SK-N-SH treated with all-trans-retinoic acid at 6 μM for 48 hours (cell line): ENCODE data around the gene BEST4.

ENCODE experiments used
- ATAC-seq: fragments of 200-7000 bp; cut with Tn5 transposase; 3 replicates; pipeline ENCODE4 v1.9.1; 2020; ENCODE audit warnings: mild to moderate bottlenecking, moderate library complexity
- ARNTL ChIP-seq: fragments of 450-650 bp; formaldehyde crosslinking; IDR thresholded peaks from 2 replicates; pipeline ENCODE4 v1.5.0; 2020; ENCODE audit warnings: low read depth, mild to moderate bottlenecking, moderate library complexity, borderline replicate concordance
- GLIS3 ChIP-seq: fragments of 250-450 bp; sonication (Bioruptor Pico); IDR thresholded peaks from 2 replicates; pipeline ENCODE4 v1.5.0; 2020; ENCODE audit warnings: mild to moderate bottlenecking, moderate library complexity
- ISL1 ChIP-seq: fragments of 250-450 bp; sonication (Bioruptor Pico); IDR thresholded peaks from 2 replicates; pipeline ENCODE4 v2.1.2; 2022; ENCODE audit warnings: mild to moderate bottlenecking, moderate library complexity
- PPARA ChIP-seq: fragments of 250-450 bp; sonication (Bioruptor Pico); IDR thresholded peaks from 2 replicates; pipeline ENCODE4 v1.5.0; 2020; ENCODE audit warnings: mild to moderate bottlenecking, borderline replicate concordance
- RARB ChIP-seq: fragments of 250-450 bp; sonication (Bioruptor Pico); IDR thresholded peaks from 2 replicates; pipeline ENCODE4 v1.8.0; 2021; ENCODE audit warnings: mild to moderate bottlenecking, moderate library complexity
- SNAI2 ChIP-seq: fragments of 250-450 bp; sonication (Bioruptor Pico); IDR thresholded peaks from 2 replicates; pipeline ENCODE4 v1.5.0; 2020; ENCODE audit warnings: mild to moderate bottlenecking, moderate library complexity
- TCF4 ChIP-seq: fragments of 250-450 bp; sonication (Bioruptor Pico); IDR thresholded peaks from 2 replicates; pipeline ENCODE4 v1.8.0; 2021; ENCODE audit warnings: mild to moderate bottlenecking, moderate library complexity, borderline replicate concordance
- ZC3H10 ChIP-seq: fragments of 250-450 bp; sonication (Bioruptor Pico); IDR thresholded peaks from 2 replicates; pipeline ENCODE4 v1.5.1; 2021; ENCODE audit warnings: mild to moderate bottlenecking, moderate library complexity
- ZFP3 ChIP-seq: fragments of 250-450 bp; sonication (Bioruptor Pico); IDR thresholded peaks from 2 replicates; pipeline ENCODE4 v1.5.0; 2020; ENCODE audit warnings: mild to moderate bottlenecking, moderate library complexity
- ZFP30 ChIP-seq: fragments of 450-650 bp; formaldehyde crosslinking; IDR thresholded peaks from 2 replicates; pipeline ENCODE4 v1.5.0; 2022; ENCODE audit warnings: mild to moderate bottlenecking, moderate library complexity
- ZNF8 ChIP-seq: fragments of 450-650 bp; formaldehyde crosslinking; IDR thresholded peaks from 2 replicates; pipeline ENCODE4 v1.5.0; 2020; ENCODE audit warnings: mild to moderate bottlenecking, moderate library complexity
- TF ChIP-seq, protein P1 (sequence below): fragments of 250-450 bp; sonication (Bioruptor Pico); IDR thresholded peaks from 2 replicates; pipeline ENCODE4 v1.5.1; 2020; ENCODE audit warnings: low read depth, mild to moderate bottlenecking, moderate library complexity
- TF ChIP-seq, protein P2 (sequence below): fragments of 250-450 bp; sonication (Bioruptor Pico); IDR thresholded peaks from 2 replicates; pipeline ENCODE4 v1.5.0; 2020; ENCODE audit warnings: mild to moderate bottlenecking, moderate library complexity
- TF ChIP-seq, protein P3 (sequence below): fragments of 250-450 bp; sonication (Bioruptor Pico); IDR thresholded peaks from 2 replicates; pipeline ENCODE4 v1.5.1; 2021; ENCODE audit warnings: mild to moderate bottlenecking, moderate library complexity
- TF ChIP-seq, protein P4 (sequence below): fragments of 250-450 bp; sonication (Bioruptor Pico); IDR thresholded peaks from 2 replicates; pipeline ENCODE4 v1.8.0; 2020; ENCODE audit warnings: mild to moderate bottlenecking, moderate library complexity, borderline replicate concordance
- TF ChIP-seq, protein P5 (sequence below): fragments of 250-450 bp; sonication (Bioruptor Pico); IDR thresholded peaks from 2 replicates; pipeline ENCODE4 v1.8.0; 2021; ENCODE audit warnings: low read depth, mild to moderate bottlenecking, moderate library complexity, borderline replicate concordance

Gene BEST4

DNA sequence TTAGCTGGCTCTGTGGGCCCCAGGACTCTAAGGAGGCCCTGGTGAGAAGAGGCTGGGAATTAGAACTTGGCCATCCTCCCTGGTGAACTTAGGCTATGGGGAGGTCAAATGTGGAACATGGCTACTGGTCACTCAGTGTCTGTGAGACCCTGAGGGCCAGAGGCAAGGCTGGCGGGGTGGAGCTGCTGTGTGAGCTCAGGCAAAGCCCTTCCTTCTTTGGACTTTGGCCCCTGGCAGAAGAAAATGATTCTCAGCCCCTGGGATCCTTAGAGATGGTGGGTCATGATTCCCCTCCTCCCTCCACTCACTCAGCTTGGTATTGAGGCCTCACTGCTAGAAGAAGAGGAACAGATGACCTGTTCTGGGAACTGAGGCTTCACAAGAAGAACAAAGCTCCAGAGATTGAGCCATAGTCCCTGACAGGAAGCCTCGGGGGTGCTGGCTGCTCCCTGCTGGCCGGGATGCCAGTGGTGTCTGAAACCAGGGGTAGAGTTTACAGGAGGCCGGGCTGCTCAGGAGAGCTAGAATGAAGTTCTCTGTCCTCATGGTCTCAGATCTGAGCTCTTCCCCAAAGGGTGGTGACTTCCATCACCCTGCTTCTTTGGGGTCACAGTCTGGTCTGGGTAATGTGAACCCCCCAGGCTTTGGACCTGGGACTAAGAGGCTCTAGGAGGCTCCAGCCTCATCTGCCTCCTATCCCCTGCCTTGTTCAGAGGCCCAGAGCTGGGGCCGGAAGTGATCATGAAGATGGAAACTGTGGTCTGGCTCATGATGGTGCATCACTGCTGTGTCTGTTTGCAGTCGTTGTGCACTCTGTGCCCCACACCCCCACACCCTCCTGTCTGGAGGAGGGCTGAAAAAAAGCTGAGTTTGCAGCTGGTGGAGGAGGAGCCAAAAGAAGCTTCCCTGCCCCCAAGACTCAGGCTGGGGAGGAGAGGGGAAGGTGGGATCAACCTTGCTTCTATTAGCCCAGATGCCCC is 21.3 kb upstream of the BEST4 start:
- no peak for ATAC-seq
- TF ChIP-seq, protein P1, sequence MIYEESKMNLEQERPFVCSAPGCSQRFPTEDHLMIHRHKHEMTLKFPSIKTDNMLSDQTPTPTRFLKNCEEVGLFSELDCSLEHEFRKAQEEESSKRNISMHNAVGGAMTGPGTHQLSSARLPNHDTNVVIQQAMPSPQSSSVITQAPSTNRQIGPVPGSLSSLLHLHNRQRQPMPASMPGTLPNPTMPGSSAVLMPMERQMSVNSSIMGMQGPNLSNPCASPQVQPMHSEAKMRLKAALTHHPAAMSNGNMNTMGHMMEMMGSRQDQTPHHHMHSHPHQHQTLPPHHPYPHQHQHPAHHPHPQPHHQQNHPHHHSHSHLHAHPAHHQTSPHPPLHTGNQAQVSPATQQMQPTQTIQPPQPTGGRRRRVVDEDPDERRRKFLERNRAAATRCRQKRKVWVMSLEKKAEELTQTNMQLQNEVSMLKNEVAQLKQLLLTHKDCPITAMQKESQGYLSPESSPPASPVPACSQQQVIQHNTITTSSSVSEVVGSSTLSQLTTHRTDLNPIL (CRISPR knock-in tag): no peak
- no peak for TF ChIP-seq RARB (CRISPR knock-in tag)
- TF ChIP-seq, protein P2, sequence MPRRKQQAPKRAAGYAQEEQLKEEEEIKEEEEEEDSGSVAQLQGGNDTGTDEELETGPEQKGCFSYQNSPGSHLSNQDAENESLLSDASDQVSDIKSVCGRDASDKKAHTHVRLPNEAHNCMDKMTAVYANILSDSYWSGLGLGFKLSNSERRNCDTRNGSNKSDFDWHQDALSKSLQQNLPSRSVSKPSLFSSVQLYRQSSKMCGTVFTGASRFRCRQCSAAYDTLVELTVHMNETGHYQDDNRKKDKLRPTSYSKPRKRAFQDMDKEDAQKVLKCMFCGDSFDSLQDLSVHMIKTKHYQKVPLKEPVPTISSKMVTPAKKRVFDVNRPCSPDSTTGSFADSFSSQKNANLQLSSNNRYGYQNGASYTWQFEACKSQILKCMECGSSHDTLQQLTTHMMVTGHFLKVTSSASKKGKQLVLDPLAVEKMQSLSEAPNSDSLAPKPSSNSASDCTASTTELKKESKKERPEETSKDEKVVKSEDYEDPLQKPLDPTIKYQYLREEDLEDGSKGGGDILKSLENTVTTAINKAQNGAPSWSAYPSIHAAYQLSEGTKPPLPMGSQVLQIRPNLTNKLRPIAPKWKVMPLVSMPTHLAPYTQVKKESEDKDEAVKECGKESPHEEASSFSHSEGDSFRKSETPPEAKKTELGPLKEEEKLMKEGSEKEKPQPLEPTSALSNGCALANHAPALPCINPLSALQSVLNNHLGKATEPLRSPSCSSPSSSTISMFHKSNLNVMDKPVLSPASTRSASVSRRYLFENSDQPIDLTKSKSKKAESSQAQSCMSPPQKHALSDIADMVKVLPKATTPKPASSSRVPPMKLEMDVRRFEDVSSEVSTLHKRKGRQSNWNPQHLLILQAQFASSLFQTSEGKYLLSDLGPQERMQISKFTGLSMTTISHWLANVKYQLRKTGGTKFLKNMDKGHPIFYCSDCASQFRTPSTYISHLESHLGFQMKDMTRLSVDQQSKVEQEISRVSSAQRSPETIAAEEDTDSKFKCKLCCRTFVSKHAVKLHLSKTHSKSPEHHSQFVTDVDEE: no peak

DNA sequence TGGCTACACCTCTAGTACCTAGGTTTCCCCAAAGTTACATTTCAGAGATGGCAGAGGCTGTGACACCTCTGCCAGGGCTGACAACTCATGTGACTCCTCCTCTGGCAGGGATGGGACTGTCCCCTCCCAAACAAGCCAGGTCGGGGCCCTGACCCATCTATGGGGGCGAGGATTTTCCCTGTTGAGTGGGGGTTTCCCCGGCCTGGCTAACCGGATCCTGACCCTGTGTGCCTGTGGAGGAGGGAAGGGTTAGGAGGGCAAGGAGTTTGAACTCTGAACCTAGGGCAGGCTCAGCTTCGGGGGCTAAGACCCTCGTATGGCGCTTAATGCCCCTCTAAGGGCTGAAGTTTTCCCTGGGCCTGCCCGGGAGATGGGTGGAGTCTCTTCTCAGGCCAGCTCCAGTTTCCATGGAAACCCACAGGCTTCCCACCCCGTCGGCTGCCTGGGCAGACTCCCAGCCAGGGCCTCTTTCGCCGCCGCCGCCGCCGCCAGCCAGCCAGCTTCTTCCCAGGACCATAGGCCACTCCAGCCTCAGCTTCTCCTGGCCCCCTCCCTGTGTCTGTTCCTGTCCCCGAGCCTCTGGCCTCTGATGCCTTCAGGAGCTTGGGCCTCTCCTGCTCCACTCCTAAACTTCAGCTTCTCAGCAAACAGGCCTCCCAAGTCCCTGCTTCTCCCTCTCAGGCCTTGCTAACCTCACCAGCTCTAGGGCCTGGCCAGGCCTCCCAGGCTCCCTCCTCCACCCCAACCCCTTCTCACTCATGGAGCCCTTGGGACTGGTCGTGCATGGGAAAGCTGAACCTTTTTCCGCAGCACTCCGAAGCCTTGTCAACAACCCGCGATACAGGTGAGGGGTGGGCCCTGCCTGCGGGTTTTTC is 20.3 kb upstream of the BEST4 start, which contains the start of gene BTBD19:
Gene BTBD19 (plus strand): TSS at position 461 of the 875 bp plus-strand sequence. CDS start 298 bp downstream, at position 759.
- no peak; the same call in 1 of the 2 replicates for TF ChIP-seq ZFP3 (CRISPR knock-in tag)
- peak; percentile 56 for TF ChIP-seq GLIS3 (CRISPR knock-in tag)
- TF ChIP-seq, protein P1 (CRISPR knock-in tag): no peak
- TF ChIP-seq ZNF8 (CRISPR knock-in tag): no peak
- no peak for TF ChIP-seq SNAI2
- TF ChIP-seq, protein P3, sequence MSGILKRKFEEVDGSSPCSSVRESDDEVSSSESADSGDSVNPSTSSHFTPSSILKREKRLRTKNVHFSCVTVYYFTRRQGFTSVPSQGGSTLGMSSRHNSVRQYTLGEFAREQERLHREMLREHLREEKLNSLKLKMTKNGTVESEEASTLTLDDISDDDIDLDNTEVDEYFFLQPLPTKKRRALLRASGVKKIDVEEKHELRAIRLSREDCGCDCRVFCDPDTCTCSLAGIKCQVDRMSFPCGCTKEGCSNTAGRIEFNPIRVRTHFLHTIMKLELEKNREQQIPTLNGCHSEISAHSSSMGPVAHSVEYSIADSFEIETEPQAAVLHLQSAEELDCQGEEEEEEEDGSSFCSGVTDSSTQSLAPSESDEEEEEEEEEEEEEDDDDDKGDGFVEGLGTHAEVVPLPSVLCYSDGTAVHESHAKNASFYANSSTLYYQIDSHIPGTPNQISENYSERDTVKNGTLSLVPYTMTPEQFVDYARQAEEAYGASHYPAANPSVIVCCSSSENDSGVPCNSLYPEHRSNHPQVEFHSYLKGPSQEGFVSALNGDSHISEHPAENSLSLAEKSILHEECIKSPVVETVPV (CRISPR knock-in tag): no peak
- no peak for TF ChIP-seq PPARA (CRISPR knock-in tag)
- ATAC-seq: peak; percentile 51

DNA sequence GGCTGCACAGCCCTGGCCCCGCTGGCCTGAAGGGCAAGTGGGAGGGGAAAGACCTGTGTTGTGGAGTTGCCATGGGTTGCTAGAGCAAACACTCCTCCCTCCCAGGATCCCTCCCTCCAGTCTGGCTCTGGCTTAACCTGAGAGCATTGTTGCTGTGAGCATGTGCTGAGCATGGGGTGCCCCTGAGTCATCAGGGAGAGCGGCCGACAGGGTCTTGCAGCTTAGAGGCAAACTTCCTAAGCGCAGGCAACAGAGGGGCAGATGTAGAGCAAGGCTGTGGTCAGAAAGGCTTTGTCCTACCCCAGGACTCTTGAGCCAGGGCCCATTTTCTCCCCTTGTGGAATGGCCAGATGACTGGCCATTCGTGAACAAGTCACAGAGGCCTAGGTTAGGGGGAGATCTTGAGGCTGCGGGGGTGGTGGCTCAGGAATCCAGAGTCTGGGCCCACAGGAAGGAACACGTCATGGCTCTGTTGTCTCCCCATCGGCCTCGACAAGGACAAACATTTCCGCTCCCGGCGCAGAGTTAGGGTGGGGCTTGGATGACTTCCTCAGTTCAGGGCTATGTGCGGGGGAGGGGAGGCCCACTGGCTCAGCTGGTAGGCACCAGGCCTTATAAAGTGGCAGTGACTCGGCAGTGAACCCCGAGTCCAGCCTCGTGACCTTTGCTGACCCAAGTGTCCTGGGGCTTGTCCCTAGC is 19.5 kb upstream of the BEST4 start:
- peak; percentile 67 for ATAC-seq
- TF ChIP-seq ZC3H10 (CRISPR knock-in tag) (0 out of 2 replicates have a peak, but pooled peaks have one; percentile 37), ARNTL (no peak), ZFP30 (CRISPR knock-in tag) (no peak), ZNF8 (CRISPR knock-in tag) (no peak), GLIS3 (CRISPR knock-in tag) (no peak), PPARA (CRISPR knock-in tag) (no peak), SNAI2 (0 out of 2 replicates have a peak, but pooled peaks have one; percentile 64), ISL1 (CRISPR knock-in tag) (no peak), ZFP3 (CRISPR knock-in tag) (no peak; the same call in none of the 2 replicates), TCF4 (CRISPR knock-in tag) (no peak)
- TF ChIP-seq, protein P2: no peak
- TF ChIP-seq, protein P4, sequence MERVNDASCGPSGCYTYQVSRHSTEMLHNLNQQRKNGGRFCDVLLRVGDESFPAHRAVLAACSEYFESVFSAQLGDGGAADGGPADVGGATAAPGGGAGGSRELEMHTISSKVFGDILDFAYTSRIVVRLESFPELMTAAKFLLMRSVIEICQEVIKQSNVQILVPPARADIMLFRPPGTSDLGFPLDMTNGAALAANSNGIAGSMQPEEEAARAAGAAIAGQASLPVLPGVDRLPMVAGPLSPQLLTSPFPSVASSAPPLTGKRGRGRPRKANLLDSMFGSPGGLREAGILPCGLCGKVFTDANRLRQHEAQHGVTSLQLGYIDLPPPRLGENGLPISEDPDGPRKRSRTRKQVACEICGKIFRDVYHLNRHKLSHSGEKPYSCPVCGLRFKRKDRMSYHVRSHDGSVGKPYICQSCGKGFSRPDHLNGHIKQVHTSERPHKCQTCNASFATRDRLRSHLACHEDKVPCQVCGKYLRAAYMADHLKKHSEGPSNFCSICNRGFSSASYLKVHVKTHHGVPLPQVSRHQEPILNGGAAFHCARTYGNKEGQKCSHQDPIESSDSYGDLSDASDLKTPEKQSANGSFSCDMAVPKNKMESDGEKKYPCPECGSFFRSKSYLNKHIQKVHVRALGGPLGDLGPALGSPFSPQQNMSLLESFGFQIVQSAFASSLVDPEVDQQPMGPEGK (CRISPR knock-in tag): no peak; the same call in 1 of the 2 replicates
- TF ChIP-seq, protein P1 (CRISPR knock-in tag): peak; percentile 58
- TF ChIP-seq, protein P5, sequence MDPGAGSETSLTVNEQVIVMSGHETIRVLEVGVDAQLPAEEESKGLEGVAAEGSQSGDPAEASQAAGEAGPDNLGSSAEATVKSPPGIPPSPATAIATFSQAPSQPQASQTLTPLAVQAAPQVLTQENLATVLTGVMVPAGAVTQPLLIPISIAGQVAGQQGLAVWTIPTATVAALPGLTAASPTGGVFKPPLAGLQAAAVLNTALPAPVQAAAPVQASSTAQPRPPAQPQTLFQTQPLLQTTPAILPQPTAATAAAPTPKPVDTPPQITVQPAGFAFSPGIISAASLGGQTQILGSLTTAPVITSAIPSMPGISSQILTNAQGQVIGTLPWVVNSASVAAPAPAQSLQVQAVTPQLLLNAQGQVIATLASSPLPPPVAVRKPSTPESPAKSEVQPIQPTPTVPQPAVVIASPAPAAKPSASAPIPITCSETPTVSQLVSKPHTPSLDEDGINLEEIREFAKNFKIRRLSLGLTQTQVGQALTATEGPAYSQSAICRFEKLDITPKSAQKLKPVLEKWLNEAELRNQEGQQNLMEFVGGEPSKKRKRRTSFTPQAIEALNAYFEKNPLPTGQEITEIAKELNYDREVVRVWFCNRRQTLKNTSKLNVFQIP (CRISPR knock-in tag): no peak; the same call in 1 of the 2 replicates
